Parathyroid adenoma (tissue), 2 donors: Measurements from ENCODE around the gene CSNK1A1L.

ENCODE experiments used
- H2AFZ ChIP-seq: fragments of 300-600 bp; sonication (generic); one replicate; pipeline ENCODE4 v1.7.0; 2017; ENCODE audit warnings: antibody characterized with exemption, mild to moderate bottlenecking
- H3K27ac ChIP-seq: fragments of 300-600 bp; sonication (generic); one replicate; pipeline ENCODE4 v1.7.0; 2017
- H3K27me3 ChIP-seq: fragments of 300-600 bp; sonication (generic); one replicate; pipeline ENCODE4 v1.7.0; 2017; ENCODE audit warnings: low read length; ENCODE audit not compliant: control insufficient read depth, insufficient read depth
- H3K36me3 ChIP-seq: fragments of 300-600 bp; sonication (generic); one replicate; pipeline ENCODE4 v1.7.0; 2017; ENCODE audit warnings: low read length; ENCODE audit not compliant: control insufficient read depth, insufficient read depth
- H3K4me1 ChIP-seq: fragments of 300-600 bp; sonication (generic); one replicate; pipeline ENCODE4 v1.7.0; 2017; ENCODE audit warnings: control low read depth
- H3K4me2 ChIP-seq: fragments of 300-600 bp; sonication (generic); one replicate; pipeline ENCODE4 v1.7.0; 2017; ENCODE audit warnings: low read length
- H3K4me3 ChIP-seq: fragments of 300-600 bp; sonication (generic); one replicate; pipeline ENCODE4 v1.7.0; 2017; ENCODE audit warnings: low read depth, low read length
- H3K79me2 ChIP-seq: fragments of 300-600 bp; sonication (generic); one replicate; pipeline ENCODE4 v1.7.0; 2017; ENCODE audit warnings: control low read depth
- H3K9ac ChIP-seq: fragments of 300-600 bp; sonication (generic); one replicate; pipeline ENCODE4 v1.7.0; 2017; ENCODE audit warnings: mild to moderate bottlenecking
- H3K9me3 ChIP-seq: fragments of 300-600 bp; sonication (generic); one replicate; pipeline ENCODE4 v1.7.0; 2017; ENCODE audit warnings: low read length; ENCODE audit not compliant: control insufficient read depth
- TF ChIP-seq, protein P1 (sequence below): fragments of 300-600 bp; sonication (generic); IDR thresholded peaks from one replicate; pipeline ENCODE4 v1.7.0; 2017; ENCODE audit warnings: antibody characterized with exemption, mild to moderate bottlenecking
- donor health status: primary hyperparathyroidism.

Gene CSNK1A1L

DNA sequence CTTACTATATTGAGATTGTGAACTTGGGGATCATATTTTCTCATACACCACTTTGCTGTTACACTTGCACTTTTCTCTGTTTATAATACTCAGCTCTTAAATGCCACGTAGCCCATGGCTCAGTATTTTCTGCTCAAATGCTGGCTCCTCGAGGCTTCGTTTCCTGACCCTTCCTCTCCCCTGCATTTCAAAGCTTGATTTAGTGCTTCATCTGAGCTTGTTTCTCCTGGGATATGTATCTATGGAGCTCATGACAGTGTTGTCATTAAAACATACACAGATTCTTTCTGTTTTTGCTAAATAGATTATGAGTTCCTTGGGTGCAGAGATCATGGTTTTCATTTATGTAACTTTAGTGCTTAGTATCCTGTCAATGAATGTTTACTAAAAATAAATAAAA is 11.4 kb downstream of the CSNK1A1L start:
- Histone ChIP-seq H2AFZ (no peak overlapping the region), H3K79me2 (no peaks in the 10 kb centered on the region), H3K9me3 (no peaks in the 10 kb centered on the region), H3K4me2 (no peak overlapping the region), H3K36me3 (no peaks in the 10 kb centered on the region), H3K4me1 (no peaks in the 10 kb centered on the region), H3K9ac (no peak overlapping the region), H3K27ac (no peak overlapping the region), H3K4me3 (no peak overlapping the region), H3K27me3 (no peaks in the 10 kb centered on the region)
- TF ChIP-seq, protein P1, sequence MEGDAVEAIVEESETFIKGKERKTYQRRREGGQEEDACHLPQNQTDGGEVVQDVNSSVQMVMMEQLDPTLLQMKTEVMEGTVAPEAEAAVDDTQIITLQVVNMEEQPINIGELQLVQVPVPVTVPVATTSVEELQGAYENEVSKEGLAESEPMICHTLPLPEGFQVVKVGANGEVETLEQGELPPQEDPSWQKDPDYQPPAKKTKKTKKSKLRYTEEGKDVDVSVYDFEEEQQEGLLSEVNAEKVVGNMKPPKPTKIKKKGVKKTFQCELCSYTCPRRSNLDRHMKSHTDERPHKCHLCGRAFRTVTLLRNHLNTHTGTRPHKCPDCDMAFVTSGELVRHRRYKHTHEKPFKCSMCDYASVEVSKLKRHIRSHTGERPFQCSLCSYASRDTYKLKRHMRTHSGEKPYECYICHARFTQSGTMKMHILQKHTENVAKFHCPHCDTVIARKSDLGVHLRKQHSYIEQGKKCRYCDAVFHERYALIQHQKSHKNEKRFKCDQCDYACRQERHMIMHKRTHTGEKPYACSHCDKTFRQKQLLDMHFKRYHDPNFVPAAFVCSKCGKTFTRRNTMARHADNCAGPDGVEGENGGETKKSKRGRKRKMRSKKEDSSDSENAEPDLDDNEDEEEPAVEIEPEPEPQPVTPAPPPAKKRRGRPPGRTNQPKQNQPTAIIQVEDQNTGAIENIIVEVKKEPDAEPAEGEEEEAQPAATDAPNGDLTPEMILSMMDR: no peak

DNA sequence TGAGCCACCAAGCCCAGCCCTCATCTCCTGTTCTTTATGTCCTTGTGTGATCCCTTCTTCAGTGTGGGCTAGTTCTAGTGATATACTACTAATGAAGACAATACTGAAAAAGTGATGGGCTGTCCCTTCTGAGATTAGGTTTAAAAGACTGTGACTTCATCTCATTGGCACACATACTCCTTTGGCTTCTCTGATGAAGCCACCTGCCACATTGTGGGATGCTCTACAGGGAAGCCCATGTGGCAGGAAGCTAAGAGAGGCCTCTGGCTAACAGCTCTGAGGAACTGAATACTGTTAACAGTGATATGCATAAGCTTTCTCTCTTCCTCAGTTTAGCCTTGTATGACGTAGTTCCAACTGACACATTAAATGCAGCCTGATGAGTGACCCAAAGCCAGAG is 13.6 kb downstream of the CSNK1A1L start:
- no peaks in the 10 kb centered on the region for H3K36me3 ChIP-seq
- no peak overlapping the region for H3K27ac ChIP-seq
- no peak overlapping the region for H3K4me3 ChIP-seq
- TF ChIP-seq, protein P1: no peak
- no peak overlapping the region for H3K4me2 ChIP-seq
- H3K9me3 ChIP-seq: no peaks in the 10 kb centered on the region
- no peaks in the 10 kb centered on the region for H3K4me1 ChIP-seq
- no peaks in the 10 kb centered on the region for H3K27me3 ChIP-seq
- H3K9ac ChIP-seq: no peak overlapping the region
- no peak overlapping the region for H2AFZ ChIP-seq
- no peaks in the 10 kb centered on the region for H3K79me2 ChIP-seq

DNA sequence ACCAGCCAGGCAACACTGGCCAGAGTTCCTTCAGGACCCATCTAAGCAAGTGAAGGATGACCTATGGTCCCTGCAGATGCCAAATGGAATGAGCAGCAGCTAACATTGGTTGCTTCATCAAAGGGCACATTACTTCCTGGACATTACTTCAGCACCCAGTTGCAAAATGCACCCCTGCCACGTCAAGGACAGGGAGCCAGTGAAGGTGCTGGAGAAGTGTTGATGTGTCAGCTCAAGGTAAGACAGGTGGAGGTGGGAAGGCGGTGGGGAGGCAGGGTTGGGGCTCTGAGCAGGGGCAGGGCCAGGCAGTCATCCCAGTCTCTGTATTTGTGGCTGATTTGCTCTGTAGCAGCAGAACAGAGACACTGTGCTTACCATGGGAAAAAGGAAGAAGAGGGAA is 14.6 kb downstream of the CSNK1A1L start:
- Histone ChIP-seq H3K4me3 (no peak overlapping the region), H3K27me3 (no peaks in the 10 kb centered on the region), H3K36me3 (no peaks in the 10 kb centered on the region), H3K79me2 (no peaks in the 10 kb centered on the region), H3K9ac (no peak overlapping the region), H2AFZ (no peak overlapping the region), H3K4me2 (no peak overlapping the region), H3K4me1 (no peaks in the 10 kb centered on the region), H3K9me3 (no peaks in the 10 kb centered on the region), H3K27ac (no peak overlapping the region)
- TF ChIP-seq, protein P1: no peak

DNA sequence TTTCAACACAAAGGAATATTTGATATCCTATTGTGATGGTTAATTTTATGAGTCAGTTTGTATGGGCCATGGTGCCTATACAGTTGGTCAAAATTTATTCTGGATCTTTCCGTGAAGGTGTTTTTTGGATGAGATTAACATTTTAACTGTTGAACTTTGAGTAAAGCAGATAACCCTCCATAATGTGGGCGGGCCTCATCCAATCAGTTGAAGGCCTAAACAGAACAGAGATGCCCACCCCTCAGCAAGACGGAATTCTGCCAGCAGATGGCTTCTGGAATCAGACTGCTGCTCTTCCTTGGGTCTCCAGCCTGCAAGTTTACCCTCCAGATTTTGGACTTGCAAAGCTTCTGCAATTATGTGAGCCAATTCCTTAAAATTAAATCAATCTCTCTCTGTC is 16.0 kb downstream of the CSNK1A1L start:
- no peaks in the 10 kb centered on the region for H3K27me3 ChIP-seq

DNA sequence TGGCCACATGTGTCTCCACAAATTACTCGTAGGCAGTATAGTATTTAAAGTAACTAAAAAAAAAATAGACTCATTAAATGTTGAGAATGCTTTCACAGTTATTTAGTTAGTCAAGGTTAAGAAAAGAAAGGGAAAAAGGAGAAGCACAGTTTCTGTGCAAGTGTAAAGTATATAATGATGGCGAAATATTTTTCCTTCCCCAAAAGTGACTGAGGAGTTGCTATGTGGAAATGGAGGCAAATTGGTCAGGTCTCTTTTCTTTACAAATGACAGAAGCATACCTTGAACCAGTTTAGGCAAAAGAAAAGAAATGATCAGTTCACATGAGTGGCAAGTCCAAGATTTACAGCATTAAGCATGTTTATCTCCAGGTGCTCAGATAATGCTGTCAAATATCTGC is 18.0 kb downstream of the CSNK1A1L start:
- H3K4me2 ChIP-seq: no peak overlapping the region
- H3K4me1 ChIP-seq: no peaks in the 10 kb centered on the region
- H3K4me3 ChIP-seq: no peak overlapping the region
- TF ChIP-seq, protein P1: no peak
- H3K36me3 ChIP-seq: no peaks in the 10 kb centered on the region
- H3K79me2 ChIP-seq: no peaks in the 10 kb centered on the region
- H3K9ac ChIP-seq: no peak overlapping the region
- H3K9me3 ChIP-seq: no peaks in the 10 kb centered on the region
- no peaks in the 10 kb centered on the region for H3K27me3 ChIP-seq
- no peak overlapping the region for H2AFZ ChIP-seq
- H3K27ac ChIP-seq: no peak overlapping the region

More for the DNA sequence above, 16.0 kb downstream of the CSNK1A1L start:
- Histone ChIP-seq H3K4me2 (no peak overlapping the region), H3K27ac (no peak overlapping the region), H3K36me3 (no peaks in the 10 kb centered on the region), H2AFZ (no peak overlapping the region), H3K9me3 (no peaks in the 10 kb centered on the region), H3K4me3 (no peak overlapping the region), H3K4me1 (no peaks in the 10 kb centered on the region), H3K79me2 (no peaks in the 10 kb centered on the region), H3K9ac (no peak overlapping the region)
- TF ChIP-seq, protein P1: no peak
